NB4 (cell line): Measurements from ENCODE around the gene CAMSAP1.

Source experiments
- CTCF ChIP-seq: IDR thresholded peaks from one replicate; pipeline ENCODE4 v1.5.1; 2012; ENCODE audit warnings: low read depth, low read length
- MAX ChIP-seq: IDR thresholded peaks from 2 replicates; pipeline ENCODE4 v1.6.1; 2011; ENCODE audit warnings: low read depth, low read length
- POLR2A ChIP-seq: IDR thresholded peaks from 2 replicates; pipeline ENCODE4 v1.6.1; 2011; ENCODE audit warnings: mild to moderate bottlenecking; ENCODE audit not compliant: insufficient read length; ENCODE audit errors: extremely low read depth

GRCh38 chr9:135770771-135771170 lies 136.6 kb downstream of the CAMSAP1 start:
- TF ChIP-seq CTCF = no peak
- TF ChIP-seq MAX = no peak
- TF ChIP-seq POLR2A = no peak
